Breast epithelium (tissue), 4 donors: ENCODE results near the gene PSMG4. TPM values are rescaled to one million over a fixed set of nuclear protein-coding genes. Genes with fewer than 3 reads are reported as not detected.

Experiments
- DNase-seq, 2 donors: peaks; one replicate each; pipeline ENCODE4 v3.0.0-alpha.2; 2019; ENCODE audit warnings: low spot score in 2 of 2
- H3K27ac ChIP-seq, 2 donors: fragments of 200-600 bp; sonication (generic) in 1 of 2; one replicate each; pipeline ENCODE4 v1.5.1; 2016 to 2019; ENCODE audit warnings: mild to moderate bottlenecking in 1 of 2
- H3K27me3 ChIP-seq, 2 donors: fragments of 200-600 bp; sonication (generic) in 1 of 2; one replicate each; pipeline versions ENCODE4 v1.5.1 to v1.6.0; 2017 to 2019; ENCODE audit warnings: control low read depth in 1 of 2, mild to moderate bottlenecking in 1 of 2
- H3K36me3 ChIP-seq: fragments of 200-600 bp; one replicate; pipeline ENCODE4 v1.5.1; 2019
- H3K4me1 ChIP-seq, 2 donors: fragments of 200-600 bp; sonication (generic); one replicate each; pipeline ENCODE4 v1.5.1; 2016 to 2019; ENCODE audit warnings: control low read depth in 1 of 2
- H3K4me3 ChIP-seq, 3 donors: fragments of 200-600 bp; sonication (generic); 1 replicate in 2 of 3; 2 replicates in 1 of 3; pipeline ENCODE4 v1.5.1; 2016 to 2019; ENCODE audit warnings: mild to moderate bottlenecking in 3 of 3, moderate library complexity in 2 of 3
- H3K9me3 ChIP-seq, 2 donors: fragments of 200-600 bp; sonication (generic) in 1 of 2; one replicate each; pipeline ENCODE4 v1.5.1; 2016 to 2019; ENCODE audit warnings: control low read depth in 1 of 2
- POLR2A ChIP-seq: fragments of 450-650 bp; IDR thresholded peaks from one replicate; pipeline ENCODE4 v1.6.1; 2016; ENCODE audit warnings: antibody characterized with exemption, mild to moderate bottlenecking, moderate library complexity
- POLR2AphosphoS5 ChIP-seq, 3 donors: sonication (generic); formaldehyde crosslinking; IDR thresholded peaks; one replicate each; pipeline ENCODE4 v1.6.1; 2017; ENCODE audit warnings: antibody characterized with exemption in 3 of 3
- intact Hi-C: fragments of 100-400 bp; cut with DNase I; formaldehyde crosslinking; loops from one replicate; pipeline ENCODE4 v1.15.1; 2023; ENCODE audit warnings: low total_unique reads
- total RNA-seq, 3 donors: library from RNA; depleted of rRNA; stranded (reverse); fragments of >200 nt; gene quantifications; one replicate each; pipeline ENCODE4 v1.1.0, GENCODE V29; 2016
- TF ChIP-seq, protein P1 (sequence below), 3 donors: fragments of 450-650 bp; IDR thresholded peaks; one replicate each; pipeline ENCODE4 v1.5.1; 2016 to 2017; ENCODE audit warnings: antibody characterized with exemption in 3 of 3, mild to moderate bottlenecking in 3 of 3, moderate library complexity in 3 of 3

PSMG4 gene
- total RNA-seq, 3 donors from 2014 or later: 24.3 to 26.9 (median 24.6) TPM

DNA sequence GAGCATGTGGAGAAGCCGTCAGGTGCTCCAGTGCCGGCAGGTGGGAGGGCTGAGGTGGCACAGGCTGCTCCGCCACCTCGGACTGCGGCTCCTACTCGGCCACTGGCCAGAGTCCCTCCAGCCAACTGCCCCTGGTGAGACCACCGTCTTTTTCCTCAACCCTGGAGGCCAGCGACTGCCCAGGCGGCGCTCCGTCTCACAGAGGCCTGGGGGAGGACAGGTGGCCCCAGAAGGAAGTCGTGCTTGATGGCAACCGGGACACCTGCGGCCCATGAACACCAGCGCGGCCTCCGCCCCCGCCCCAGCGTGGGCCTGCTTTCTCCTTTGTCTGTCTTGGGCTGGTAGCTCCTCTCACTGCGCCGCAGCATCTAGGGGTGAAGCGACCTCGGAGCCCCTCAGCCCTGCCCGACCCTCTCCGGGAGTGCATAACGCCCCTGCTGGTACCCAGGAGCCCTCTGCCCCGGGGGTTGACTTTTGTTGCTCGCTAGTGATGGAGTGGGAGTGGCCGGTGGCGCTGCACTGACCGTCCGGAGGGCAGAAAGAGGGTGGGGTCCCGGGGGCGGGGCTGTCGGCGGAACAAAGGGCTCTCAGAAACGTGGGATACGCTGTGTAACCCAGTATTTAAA is 30.6 kb upstream of the PSMG4 start:
- no peak for DNase-seq
- peaks cover 5 to 37% of the 10 kb centered on the region in 2 donors for H3K27me3 ChIP-seq

DNA sequence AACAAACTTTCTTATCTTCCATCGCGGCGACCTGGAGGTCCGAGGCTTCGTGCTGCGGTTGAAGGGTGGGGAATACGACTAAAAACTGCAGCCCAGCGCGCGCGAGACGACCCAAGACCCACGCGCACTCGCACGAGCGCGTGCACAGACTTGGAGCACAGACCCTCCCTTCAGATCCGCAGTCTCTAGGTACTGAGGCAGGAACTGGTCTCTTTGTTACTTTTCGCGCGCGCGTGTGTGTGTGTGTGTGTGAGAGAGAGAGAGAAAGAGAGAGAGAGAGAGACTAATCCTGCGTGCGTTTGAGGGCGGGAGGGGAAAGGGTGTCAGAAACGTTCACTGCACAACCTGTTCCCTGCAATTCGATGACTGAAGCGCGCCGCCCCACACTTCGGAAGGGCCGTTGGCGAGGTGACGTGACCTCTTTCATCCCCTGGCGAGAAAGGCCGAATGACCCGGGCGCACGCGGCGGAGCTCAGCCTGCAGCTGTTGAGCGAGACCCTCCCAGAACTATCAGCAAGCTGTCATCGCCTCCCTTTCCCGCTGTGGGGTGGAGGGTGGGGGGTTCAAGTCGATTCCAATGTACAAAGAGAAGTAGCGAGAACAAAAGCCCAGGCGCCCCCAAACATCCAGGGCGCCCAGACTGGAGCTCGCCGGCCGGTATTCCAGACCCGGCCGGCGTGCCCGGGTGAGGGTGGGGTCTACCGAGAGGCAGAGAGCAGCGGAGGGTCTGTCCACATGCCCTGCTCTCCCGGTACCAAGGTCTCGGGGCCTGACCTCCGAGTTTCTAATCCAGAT is 29.8 kb upstream of the PSMG4 start:
- TF ChIP-seq POLR2A: no peak
- TF ChIP-seq, protein P1, sequence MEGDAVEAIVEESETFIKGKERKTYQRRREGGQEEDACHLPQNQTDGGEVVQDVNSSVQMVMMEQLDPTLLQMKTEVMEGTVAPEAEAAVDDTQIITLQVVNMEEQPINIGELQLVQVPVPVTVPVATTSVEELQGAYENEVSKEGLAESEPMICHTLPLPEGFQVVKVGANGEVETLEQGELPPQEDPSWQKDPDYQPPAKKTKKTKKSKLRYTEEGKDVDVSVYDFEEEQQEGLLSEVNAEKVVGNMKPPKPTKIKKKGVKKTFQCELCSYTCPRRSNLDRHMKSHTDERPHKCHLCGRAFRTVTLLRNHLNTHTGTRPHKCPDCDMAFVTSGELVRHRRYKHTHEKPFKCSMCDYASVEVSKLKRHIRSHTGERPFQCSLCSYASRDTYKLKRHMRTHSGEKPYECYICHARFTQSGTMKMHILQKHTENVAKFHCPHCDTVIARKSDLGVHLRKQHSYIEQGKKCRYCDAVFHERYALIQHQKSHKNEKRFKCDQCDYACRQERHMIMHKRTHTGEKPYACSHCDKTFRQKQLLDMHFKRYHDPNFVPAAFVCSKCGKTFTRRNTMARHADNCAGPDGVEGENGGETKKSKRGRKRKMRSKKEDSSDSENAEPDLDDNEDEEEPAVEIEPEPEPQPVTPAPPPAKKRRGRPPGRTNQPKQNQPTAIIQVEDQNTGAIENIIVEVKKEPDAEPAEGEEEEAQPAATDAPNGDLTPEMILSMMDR (IDR thresholded peaks at IDR 0.05): no peak
- no peak for TF ChIP-seq POLR2AphosphoS5 (IDR thresholded peaks at IDR 0.05)
- Histone ChIP-seq H3K27ac (no peak overlapping the region), H3K4me1 (peaks cover 11 to 25% of the 10 kb centered on the region in 2 donors), H3K36me3 (no peaks in the 10 kb centered on the region), H3K4me3 (peak overlapping the region; percentile 37 to 71 (median 50)), H3K9me3 (no peaks in the 10 kb centered on the region), H3K27me3 (peaks cover 5 to 39% of the 10 kb centered on the region in 2 donors)
- no peak for DNase-seq
- intact Hi-C loops: no loop called here

More for the DNA sequence above, 30.6 kb upstream of the PSMG4 start:
- Histone ChIP-seq H3K4me1 (peaks cover 11 to 25% of the 10 kb centered on the region in 2 donors), H3K9me3 (no peaks in the 10 kb centered on the region), H3K27ac (peak overlapping the region in 1 of 2 donors; percentile 16), H3K4me3 (peak overlapping the region; percentile 37 to 71 (median 50)), H3K36me3 (no peaks in the 10 kb centered on the region)
- TF ChIP-seq POLR2A (no peak), POLR2AphosphoS5 (IDR thresholded peaks at IDR 0.05) (no peak)
- TF ChIP-seq, protein P1 (IDR thresholded peaks at IDR 0.05): no peak
- intact Hi-C loops: no loop called here

DNA sequence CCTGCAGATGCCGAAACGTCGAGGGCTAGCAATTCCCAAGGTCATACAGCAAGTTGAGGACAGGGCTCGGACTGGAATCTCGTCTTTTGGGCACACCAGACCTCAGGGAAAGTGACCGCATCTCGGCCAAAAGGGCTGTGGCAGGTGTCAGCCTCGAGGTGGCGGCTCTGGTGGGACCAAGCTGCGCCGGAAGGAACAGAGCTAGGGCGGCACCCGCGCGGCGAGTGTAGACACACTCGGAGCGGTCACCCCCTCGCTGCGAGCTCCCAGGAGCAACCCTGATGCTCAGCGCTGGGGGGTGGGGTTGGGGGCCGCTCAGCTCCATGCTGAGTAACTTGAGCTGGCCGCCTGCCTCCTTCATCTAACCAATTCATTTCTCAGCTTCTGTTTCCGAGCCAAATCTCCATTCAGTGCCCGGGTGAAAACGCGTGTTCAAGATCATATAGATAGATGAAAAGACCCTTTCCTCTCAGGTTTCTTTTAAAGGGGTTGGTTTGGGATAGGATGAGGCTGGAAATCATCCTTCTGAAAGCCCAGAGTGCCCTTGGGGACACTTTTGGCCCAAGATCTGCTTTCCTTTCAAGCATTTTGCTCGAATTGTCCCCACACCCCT is 29.1 kb upstream of the PSMG4 start:
- Histone ChIP-seq H3K4me1 (peaks cover 11 to 25% of the 10 kb centered on the region in 2 donors), H3K36me3 (no peaks in the 10 kb centered on the region), H3K27ac (no peak overlapping the region), H3K27me3 (peaks cover 5 to 44% of the 10 kb centered on the region in 2 donors), H3K9me3 (no peaks in the 10 kb centered on the region), H3K4me3 (peak overlapping the region in 2 of 3 donors; percentile 4 to 71)
- TF ChIP-seq POLR2A (no peak), POLR2AphosphoS5 (IDR thresholded peaks at IDR 0.05) (no peak)
- TF ChIP-seq, protein P1 (IDR thresholded peaks at IDR 0.05): no peak
- no peak for DNase-seq
- intact Hi-C loops: no loop called here

DNA sequence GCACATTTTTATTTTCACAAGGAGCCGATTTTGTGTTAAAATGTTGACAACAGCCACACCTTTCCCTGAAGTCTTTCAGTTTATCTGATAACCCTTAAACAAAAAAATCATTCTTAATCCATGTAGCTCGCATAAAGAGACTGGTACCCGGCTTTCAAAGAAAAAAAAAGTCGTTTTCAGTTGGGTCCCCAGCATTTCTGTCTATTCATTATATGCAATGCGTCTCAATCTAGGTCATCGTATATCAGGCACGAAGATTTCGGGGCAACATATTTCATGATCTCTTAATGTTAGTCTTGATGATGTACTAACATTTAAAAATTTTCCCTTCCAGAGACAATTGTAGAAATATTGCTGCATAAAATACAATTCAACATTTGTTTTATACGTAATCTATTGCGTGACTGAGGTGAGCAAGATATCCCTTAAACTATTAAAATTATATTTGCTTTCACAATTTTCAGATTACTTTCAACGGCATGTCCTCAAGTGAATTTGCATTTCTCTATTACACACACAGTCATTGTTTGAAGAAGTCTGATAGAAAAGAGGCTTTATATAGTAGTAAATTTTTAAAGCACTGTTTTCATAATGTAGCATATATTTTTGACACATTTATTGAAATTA is 28.4 kb upstream of the PSMG4 start:
- no peak for DNase-seq
- intact Hi-C loops: no loop called here
- Histone ChIP-seq H3K27ac (no peak overlapping the region), H3K27me3 (peaks cover 5 to 44% of the 10 kb centered on the region in 2 donors), H3K4me3 (peak overlapping the region in 2 of 3 donors; percentile 4 to 60), H3K4me1 (peaks cover 11 to 25% of the 10 kb centered on the region in 2 donors), H3K36me3 (no peaks in the 10 kb centered on the region), H3K9me3 (no peaks in the 10 kb centered on the region)
- TF ChIP-seq POLR2AphosphoS5 (IDR thresholded peaks at IDR 0.05): no peak
- no peak for TF ChIP-seq POLR2A
- TF ChIP-seq, protein P1 (IDR thresholded peaks at IDR 0.05): no peak
